H1 (cell line): Measurements from ENCODE around the gene LRP3.

Experiments
- EP300 ChIP-seq, 2 experiments: IDR thresholded peaks; 1 replicate in 1 of 2; 2 replicates in 1 of 2; pipeline ENCODE4 v1.6.1; 2011 to 2012; ENCODE audit warnings: low read depth in 2 of 2, low read length in 2 of 2, mild to moderate bottlenecking in 2 of 2, borderline replicate concordance in 1 of 2, inconsistent platforms in 1 of 2, moderate library complexity in 1 of 2
- FOSL1 ChIP-seq: IDR thresholded peaks from 2 replicates; pipeline ENCODE4 v1.6.1; 2011; ENCODE audit warnings: mild to moderate bottlenecking, low read depth, low read length, moderate library complexity; ENCODE audit not compliant: insufficient read depth
- MAX ChIP-seq: IDR thresholded peaks from 2 replicates; pipeline ENCODE4 v1.6.1; 2012; ENCODE audit warnings: inconsistent platforms
- POLR2A ChIP-seq, 2 experiments: IDR thresholded peaks; 1 replicate in 1 of 2; 2 replicates in 1 of 2; pipeline ENCODE4 v1.6.1; 2011; ENCODE audit warnings: low read depth in 2 of 2, low read length in 2 of 2, mild to moderate bottlenecking in 2 of 2; ENCODE audit errors: control extremely low read depth in 1 of 2
- POLR2AphosphoS5 ChIP-seq: IDR thresholded peaks from 2 replicates; pipeline ENCODE4 v1.6.1; 2011; ENCODE audit warnings: low read depth, low read length
- RAD21 ChIP-seq, 2 experiments: IDR thresholded peaks in 1 of 2; conservative IDR thresholded peaks in 1 of 2; 2 replicates each; pipeline ENCODE4 v1.6.1; 2011; ENCODE audit warnings: low read depth in 2 of 2, low read length in 2 of 2, improper control_type of control experiment in 1 of 2, inconsistent platforms in 1 of 2, mild to moderate bottlenecking in 1 of 2, moderate library complexity in 1 of 2
- RXRA ChIP-seq: IDR thresholded peaks from 2 replicates; pipeline ENCODE4 v1.6.1; 2011; ENCODE audit warnings: low read depth, mild to moderate bottlenecking, low read length, moderate library complexity; ENCODE audit not compliant: insufficient read depth
- SAP30 ChIP-seq: fragments of 300-600 bp; sonication (generic); IDR thresholded peaks from 2 replicates; pipeline ENCODE4 v1.7.1; 2012; ENCODE audit warnings: low read length, moderate library complexity, mild to moderate bottlenecking, inconsistent platforms; ENCODE audit not compliant: insufficient read depth, insufficient replicate concordance
- SIN3A ChIP-seq, 2 experiments: IDR thresholded peaks in 1 of 2; conservative IDR thresholded peaks in 1 of 2; 2 replicates each; pipeline ENCODE4 v1.6.1; 2011 to 2012; ENCODE audit warnings: low read length in 2 of 2, improper control_type of control experiment in 1 of 2, low read depth in 1 of 2, mild to moderate bottlenecking in 1 of 2
- ZNF274 ChIP-seq: IDR thresholded peaks from 2 replicates; pipeline ENCODE4 v1.7.0; 2012; ENCODE audit warnings: low read length, borderline replicate concordance; ENCODE audit errors: extremely low read depth
- TF ChIP-seq, protein P1 (sequence below): IDR thresholded peaks from 2 replicates; pipeline ENCODE4 v1.6.1; 2012; ENCODE audit warnings: inconsistent platforms
- TF ChIP-seq, protein P2 (sequence below), 3 experiments: IDR thresholded peaks; 1 replicate in 2 of 3; 2 replicates in 1 of 3; pipeline versions ENCODE4 v1.5.1 to v1.6.1; 2011; ENCODE audit warnings: low read length in 3 of 3, mild to moderate bottlenecking in 3 of 3, inconsistent platforms in 2 of 3, low read depth in 1 of 3, moderate library complexity in 1 of 3; ENCODE audit not compliant: insufficient read depth in 1 of 3; ENCODE audit errors: control extremely low read depth in 1 of 3

DNA sequence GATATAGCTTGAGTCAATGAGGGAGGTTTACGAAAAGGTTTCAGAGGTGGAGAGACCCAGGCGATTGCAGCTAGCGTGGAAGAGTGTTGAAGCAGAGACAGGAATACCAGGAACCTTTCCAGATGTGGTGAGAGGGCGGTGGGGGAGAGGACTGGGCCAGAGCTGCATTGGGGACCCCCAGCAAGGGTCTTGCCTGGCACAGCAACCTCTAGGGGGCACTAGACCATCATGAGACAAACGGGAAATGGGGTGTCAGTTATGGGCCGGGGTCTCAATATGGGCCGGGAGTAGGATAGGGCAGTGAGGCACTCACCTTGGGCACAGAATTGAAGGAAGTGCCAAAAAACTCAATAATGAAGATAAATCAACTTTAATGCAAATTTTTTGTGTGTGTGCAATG is 2.1 kb upstream of the LRP3 start:
- TF ChIP-seq RXRA (no peak), EP300 (IDR thresholded peaks at IDR 0.05; ENCODE audit: borderline replicate concordance in 1 of 2, low read depth in 2 of 2, low read length in 2 of 2) (no peak), POLR2A (IDR thresholded peaks at IDR 0.05; ENCODE audit: control extremely low read depth in 1 of 2, low read depth in 2 of 2, low read length in 2 of 2) (no peak), MAX (no peak), ZNF274 (no peak), SIN3A (conservative IDR thresholded peaks at IDR 0.05 in 1 of 2, IDR thresholded peaks at IDR 0.05 in 1 of 2; ENCODE audit: low read depth in 1 of 2, low read length in 2 of 2) (no peak), RAD21 (IDR thresholded peaks at IDR 0.05 in 1 of 2, conservative IDR thresholded peaks at IDR 0.05 in 1 of 2; ENCODE audit: low read depth in 2 of 2, low read length in 2 of 2) (peak; percentile 60 to 66), POLR2AphosphoS5 (no peak), SAP30 (no peak), FOSL1 (no peak)
- TF ChIP-seq, protein P1, sequence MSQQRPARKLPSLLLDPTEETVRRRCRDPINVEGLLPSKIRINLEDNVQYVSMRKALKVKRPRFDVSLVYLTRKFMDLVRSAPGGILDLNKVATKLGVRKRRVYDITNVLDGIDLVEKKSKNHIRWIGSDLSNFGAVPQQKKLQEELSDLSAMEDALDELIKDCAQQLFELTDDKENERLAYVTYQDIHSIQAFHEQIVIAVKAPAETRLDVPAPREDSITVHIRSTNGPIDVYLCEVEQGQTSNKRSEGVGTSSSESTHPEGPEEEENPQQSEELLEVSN = no peak
- TF ChIP-seq, protein P2, sequence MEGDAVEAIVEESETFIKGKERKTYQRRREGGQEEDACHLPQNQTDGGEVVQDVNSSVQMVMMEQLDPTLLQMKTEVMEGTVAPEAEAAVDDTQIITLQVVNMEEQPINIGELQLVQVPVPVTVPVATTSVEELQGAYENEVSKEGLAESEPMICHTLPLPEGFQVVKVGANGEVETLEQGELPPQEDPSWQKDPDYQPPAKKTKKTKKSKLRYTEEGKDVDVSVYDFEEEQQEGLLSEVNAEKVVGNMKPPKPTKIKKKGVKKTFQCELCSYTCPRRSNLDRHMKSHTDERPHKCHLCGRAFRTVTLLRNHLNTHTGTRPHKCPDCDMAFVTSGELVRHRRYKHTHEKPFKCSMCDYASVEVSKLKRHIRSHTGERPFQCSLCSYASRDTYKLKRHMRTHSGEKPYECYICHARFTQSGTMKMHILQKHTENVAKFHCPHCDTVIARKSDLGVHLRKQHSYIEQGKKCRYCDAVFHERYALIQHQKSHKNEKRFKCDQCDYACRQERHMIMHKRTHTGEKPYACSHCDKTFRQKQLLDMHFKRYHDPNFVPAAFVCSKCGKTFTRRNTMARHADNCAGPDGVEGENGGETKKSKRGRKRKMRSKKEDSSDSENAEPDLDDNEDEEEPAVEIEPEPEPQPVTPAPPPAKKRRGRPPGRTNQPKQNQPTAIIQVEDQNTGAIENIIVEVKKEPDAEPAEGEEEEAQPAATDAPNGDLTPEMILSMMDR (IDR thresholded peaks at IDR 0.05; ENCODE audit: control extremely low read depth in 1 of 3, insufficient read depth in 1 of 3, low read depth in 1 of 3, low read length in 3 of 3) = peak; percentile 64 to 77 (median 68)
